Epithelial cell of esophagus (primary cell): ENCODE measurements around the gene TLNRD1.

Experiments used
- DNase-seq: peaks from one replicate; pipeline ENCODE4 v3.0.0; 2010; ENCODE audit warnings: low read depth
- H3K4me3 ChIP-seq: 2 replicates; pipeline ENCODE4 v1.5.1; 2011; ENCODE audit warnings: mild to moderate bottlenecking, low read length, control low read depth
- TF ChIP-seq, protein P1 (sequence below): IDR thresholded peaks from 2 replicates; pipeline ENCODE4 v1.5.1; 2011; ENCODE audit warnings: low read depth, mild to moderate bottlenecking, low read length, control low read depth, inconsistent platforms; ENCODE audit not compliant: insufficient read depth; ENCODE audit errors: missing control alignments

Gene TLNRD1

DNA sequence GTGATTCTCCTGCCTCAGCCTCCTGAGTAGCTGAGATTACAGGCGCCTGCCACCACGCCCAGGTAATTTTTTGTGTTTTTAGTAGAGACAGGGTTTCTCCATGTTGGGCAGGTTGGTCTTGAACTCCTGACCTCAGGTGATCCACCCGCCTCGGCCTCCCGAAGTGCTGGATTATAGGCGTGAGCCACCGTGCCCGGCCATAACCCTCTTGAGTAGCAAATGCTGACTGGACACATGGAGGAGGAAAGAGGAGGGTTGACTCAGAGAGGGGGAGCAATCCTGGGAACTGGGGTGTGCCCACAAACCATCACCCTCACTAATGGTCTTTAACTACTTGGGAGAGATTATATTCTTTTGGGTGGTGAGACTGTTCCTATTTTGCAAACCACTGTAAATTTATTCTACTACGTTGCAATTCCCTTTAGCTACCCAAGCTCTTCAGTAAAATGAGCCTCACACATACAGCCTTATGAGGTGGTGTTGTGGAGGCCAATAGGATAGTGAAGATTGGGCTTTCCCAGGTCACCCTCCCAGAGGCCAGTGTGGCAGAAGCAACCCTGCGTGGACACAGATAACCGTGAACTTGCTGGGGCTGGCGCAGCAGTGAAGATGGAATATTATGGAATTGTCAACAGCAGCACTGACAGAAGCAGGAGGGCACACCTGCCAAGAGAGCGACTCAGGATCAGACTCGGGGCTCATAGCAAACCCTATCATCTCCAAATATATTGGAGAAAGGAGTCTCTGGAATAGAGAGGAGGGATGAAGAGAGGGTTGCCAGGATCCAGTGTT lies 37.4 kb downstream of the TLNRD1 start:
- DNase-seq, result no peak
- H3K4me3 ChIP-seq, result no peak overlapping the region
- TF ChIP-seq, protein P1, sequence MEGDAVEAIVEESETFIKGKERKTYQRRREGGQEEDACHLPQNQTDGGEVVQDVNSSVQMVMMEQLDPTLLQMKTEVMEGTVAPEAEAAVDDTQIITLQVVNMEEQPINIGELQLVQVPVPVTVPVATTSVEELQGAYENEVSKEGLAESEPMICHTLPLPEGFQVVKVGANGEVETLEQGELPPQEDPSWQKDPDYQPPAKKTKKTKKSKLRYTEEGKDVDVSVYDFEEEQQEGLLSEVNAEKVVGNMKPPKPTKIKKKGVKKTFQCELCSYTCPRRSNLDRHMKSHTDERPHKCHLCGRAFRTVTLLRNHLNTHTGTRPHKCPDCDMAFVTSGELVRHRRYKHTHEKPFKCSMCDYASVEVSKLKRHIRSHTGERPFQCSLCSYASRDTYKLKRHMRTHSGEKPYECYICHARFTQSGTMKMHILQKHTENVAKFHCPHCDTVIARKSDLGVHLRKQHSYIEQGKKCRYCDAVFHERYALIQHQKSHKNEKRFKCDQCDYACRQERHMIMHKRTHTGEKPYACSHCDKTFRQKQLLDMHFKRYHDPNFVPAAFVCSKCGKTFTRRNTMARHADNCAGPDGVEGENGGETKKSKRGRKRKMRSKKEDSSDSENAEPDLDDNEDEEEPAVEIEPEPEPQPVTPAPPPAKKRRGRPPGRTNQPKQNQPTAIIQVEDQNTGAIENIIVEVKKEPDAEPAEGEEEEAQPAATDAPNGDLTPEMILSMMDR, result no peak

DNA sequence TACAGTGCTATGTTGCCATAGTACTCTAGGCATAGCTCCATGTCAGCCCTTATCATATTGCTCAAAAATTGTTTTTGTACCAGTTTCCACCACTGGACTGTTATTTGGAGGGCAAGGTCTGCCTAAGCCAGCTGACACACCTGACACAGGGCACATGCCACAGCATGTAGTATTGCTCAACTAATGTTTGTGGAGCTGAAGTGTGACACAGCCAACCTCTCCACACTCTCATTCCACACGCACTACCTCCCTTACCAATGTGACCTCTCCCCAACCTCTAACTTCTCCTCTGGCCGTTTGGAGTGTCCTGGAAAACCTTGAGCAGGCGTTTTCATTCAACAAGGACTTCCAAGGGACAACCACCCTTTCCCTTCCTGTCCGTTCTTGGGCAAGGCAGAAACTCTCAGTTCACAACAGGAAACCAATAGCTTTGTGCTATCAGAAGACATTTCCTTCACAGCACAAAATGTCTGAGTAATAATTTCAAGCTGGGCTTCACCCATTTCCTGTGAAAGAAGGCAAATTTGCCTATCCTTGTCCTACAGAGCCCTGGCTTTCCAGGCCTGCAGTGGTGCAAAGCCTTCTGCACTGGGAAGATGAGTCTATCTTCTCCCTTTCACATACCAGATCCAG lies 38.4 kb downstream of the TLNRD1 start:
- TF ChIP-seq, protein P1, result no peak
- no peak overlapping the region for H3K4me3 ChIP-seq
- DNase-seq, result peak; percentile 85

DNA sequence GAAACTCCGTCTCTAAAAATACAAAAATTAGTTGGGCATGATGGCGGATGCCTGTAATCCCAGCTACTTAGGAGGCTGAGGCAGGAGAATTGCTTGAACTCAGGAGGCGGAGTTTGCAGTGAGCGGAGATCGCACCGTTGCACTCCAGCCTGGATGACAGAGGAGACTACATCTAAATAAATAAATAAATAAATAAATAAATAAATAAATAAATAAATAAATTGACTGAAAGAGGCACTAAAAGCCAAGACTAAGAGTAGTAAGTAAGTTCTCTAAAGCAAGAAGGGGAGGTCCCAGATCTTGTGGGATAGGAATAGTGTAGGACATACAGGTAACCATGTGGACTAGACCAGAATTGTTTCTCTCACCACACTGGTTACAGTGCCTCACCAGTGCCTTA lies 40.0 kb downstream of the TLNRD1 start:
- TF ChIP-seq, protein P1, result no peak
- H3K4me3 ChIP-seq, result no peak overlapping the region
- DNase-seq, result no peak

DNA sequence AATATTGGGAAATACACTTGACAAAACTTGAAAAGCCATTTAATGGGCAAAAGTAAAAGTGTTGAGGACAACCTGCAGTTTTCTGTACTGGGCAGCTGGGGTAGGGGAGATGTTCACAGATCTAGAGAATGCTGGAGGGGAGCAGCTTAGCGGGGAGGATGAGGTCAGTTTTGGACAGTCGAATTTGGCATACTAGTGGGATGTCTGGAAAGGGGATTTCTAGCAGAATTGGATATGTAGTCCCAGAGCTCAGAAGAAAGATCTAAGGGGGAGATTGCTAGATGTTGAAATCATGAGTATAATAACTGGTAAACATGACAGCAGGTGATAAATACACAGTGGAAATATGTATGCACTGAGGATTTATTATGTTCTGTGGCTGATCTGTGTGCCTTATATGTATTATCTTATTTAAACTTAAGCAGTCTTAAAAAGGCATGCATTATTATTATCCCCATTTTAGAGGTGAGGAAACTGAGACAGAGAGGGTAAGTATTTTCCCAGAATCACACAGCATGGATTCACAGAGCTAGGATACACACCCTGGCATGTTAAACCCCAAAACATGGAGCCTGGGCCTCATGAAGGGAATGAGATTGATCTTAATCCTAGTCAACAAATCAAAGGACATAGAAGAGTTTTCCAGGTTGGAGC lies 42.7 kb downstream of the TLNRD1 start:
- DNase-seq, result no peak
- TF ChIP-seq, protein P1, result no peak
- H3K4me3 ChIP-seq, result no peak overlapping the region

DNA sequence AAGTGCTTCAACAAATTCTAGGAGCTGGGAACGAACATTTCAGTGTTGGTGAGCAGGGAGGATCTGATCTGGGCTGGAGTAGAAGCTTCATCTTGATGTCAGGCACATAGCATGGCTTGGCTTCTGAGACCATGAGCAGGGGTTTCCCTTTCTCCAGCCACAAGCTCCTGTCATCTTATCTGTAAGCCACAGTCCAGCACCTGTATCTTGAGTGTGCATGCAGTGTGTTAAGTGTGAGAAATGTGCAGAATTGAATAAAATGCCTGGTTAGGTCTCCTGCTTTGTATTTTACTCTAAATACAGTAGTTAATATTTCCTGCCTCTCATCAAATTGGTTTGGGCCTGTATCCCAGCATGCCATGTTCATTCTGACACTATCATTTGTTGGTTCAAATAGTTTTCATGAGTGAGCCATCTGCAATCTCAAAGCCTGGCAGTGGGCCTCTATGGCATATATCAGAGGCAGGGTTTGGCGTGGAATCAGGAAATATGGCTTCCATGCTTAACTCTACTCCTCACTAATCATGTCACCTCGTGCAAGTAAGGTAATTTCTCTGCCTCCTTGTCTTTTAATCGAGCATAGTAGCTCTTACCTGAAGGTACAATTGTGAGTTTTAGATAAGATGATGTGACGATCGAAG lies 43.3 kb downstream of the TLNRD1 start:
- TF ChIP-seq, protein P1, result no peak
- DNase-seq, result no peak
- H3K4me3 ChIP-seq, result no peak overlapping the region

DNA sequence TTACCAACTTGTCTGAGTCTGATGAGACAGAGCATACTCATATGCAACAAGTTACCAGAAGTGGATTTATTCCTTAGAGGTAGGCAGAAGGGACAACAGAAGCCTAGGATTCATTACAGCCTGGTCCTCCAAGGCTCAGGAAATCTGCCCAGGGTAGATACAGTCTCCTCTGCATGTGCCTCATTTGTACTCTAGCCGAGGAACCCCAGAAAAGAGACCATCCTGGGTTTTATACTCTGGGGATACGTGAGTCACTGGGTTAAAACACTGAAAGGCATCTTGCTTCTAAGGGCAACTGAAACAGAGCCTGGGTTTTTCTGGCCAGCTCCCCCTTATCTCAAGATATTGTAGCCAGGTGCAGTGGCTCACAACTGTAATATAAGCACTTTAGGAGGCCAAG lies 45.6 kb downstream of the TLNRD1 start:
- TF ChIP-seq, protein P1, result no peak
- no peak for DNase-seq

More for the DNA sequence above, 45.6 kb downstream of the TLNRD1 start:
- no peak overlapping the region for H3K4me3 ChIP-seq
